NCI-H187 (cell line): Measurements from ENCODE around the gene KRTAP10-2.
A peak's percentile ranks its signal among the peaks of the same experiment; 100 is the strongest.
"Not testable (repeated sequence)": the region's sequence is repeated elsewhere in the genome, so short reads cannot be mapped to it uniquely, and the experiment has no call there.

Experiments used
- DNase-seq, 2 experiments: peaks; one replicate each; lab custom pipeline; 2025; lab: John Stamatoyannopoulos, UW

The KRTAP10-2 gene

DNA sequence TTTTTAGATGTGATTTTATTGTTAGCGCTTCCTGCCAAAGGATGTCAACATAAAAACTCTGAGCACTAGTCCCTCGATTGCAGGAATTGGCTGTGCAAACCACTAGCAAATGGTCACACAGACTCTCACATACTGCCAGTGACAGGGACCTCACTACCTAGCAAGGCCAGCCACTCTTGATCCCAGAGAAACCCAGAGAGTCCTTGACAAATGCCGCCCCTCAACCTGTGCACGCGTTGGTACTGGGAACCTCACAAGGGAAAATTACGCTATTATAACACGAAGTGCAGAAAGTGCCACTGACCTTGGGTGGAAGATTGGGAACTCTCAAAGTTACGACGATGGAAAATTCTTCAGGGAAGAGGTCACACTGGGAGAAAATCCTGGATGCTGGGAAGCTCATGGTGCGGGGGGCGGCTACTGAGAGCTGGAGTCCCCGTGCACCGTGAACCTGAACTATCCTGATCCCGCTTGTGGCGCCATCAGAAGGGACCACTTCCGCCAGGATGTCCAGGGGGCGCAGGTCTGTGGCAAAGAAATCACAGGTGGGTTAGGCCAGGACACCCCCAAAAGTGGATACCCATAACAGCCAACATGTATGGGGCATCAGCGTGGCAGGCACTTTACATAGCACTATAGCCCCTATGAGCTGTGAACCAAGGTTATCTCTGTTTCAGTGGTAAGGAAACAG, 16.3 kb upstream of the KRTAP10-2 start:
- no peak for DNase-seq

DNA sequence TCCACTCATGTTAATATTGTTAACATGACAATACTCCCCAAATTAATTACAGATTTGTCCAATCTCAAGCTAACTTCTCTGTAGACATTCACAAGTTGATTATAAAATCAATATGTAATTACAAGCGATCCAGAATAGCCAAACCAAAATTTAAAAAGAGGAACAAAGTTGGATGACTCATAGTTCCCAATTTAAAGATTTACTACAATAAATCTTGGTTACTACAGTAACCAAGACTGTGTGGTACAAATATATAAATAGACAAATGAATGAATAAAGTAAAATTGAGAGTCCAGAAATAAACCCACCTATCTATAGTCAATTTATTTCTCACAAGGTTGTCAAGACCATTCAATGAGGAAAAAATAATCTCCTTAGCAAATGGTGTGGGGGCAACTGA, 15.1 kb upstream of the KRTAP10-2 start:
- no peak for DNase-seq

DNA sequence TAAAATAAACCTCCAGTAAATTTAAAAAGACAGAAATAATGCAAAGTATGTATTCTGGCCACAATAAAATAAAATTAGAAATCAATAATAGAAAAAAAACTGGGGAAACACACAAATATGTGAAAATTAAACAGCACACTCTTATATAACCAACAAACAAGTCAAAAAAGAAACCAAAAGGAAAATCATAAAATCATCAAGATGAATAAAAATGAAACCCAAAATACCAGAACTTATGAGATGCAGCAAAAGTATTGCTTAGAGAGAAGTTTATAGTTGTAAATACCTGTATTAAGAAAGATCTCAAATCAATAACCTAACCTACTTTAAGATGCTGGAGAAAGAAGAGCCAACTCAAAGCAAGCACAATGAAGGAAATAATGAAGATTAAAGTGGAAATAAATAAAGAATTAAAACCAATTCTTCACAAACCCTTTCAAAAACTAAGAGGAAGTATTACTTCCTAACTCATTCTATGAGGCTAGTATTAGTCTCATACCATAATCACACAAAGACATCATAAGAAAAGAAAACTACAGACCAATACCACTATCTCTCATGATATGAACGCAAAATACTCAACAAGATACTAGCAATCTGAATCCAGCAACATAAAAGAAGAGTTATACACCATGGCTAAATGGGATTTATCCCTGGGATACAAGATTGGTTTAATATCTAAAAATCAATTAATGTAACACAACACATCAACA, 13.7 kb upstream of the KRTAP10-2 start:
- no peak for DNase-seq

DNA sequence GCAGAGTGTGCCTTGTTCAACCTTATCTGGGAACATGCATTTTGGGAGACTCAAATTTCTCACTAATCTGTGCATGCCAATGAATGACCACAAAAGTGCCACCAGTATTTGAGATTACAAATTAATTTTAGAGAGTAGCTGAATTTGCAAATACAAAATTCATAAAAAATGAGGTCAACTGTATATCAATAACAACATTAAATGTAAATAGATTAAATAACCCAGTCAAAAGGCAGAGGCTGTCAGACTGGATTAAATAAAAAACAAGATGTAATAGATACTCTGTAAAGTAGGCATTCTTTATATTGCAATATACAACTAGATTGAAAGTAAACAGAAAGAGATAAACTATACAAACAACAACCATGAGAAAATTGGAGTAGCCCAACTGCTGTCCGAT, 12.8 kb upstream of the KRTAP10-2 start:
- DNase-seq, result no peak

DNA sequence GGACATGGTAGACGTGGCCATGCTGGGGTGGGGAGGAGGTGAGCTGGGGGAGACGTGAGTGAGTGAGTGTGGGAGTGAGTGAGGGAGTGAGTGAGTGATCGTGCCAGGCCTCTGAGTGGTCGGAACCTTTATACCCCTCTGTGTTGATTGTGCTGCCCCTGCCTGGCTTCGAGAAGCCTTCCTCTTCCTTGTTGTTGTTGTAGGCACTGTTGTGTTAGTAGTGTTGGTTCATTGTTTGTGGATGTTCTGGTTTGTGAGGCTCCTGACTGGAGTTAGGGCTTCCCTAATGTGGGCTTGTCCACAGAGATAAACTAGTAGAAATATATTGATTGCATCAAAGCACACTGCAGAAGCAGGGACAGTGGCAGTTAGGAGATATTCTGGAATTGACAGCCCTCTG, 7.4 kb upstream of the KRTAP10-2 start, which contains the start of gene KRTAP10-3:
TSS of gene KRTAP10-3 (minus strand) at position 101 of the 400 bp plus-strand sequence. CDS start at position 21, 80 bp downstream.
- no peak for DNase-seq

DNA sequence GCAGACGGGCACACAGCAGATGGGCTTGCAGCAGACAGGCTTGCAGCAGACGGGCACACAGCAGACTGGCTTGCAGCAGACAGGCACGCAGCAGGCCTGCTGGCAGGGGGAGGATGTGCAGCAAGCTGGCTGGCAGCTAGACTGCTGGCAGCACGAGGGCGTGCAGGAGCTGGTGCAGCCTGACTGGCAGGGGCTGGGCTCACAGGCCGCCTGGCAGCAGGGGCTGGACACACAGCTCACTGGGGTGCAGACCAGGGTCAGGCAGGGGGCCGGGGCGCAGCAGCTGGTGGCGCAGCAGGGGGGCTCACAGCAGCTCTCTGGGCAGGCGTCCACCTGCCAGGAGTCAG, 7.0 kb upstream of the KRTAP10-2 start:
- DNase-seq, result not testable (repeated sequence)

DNA sequence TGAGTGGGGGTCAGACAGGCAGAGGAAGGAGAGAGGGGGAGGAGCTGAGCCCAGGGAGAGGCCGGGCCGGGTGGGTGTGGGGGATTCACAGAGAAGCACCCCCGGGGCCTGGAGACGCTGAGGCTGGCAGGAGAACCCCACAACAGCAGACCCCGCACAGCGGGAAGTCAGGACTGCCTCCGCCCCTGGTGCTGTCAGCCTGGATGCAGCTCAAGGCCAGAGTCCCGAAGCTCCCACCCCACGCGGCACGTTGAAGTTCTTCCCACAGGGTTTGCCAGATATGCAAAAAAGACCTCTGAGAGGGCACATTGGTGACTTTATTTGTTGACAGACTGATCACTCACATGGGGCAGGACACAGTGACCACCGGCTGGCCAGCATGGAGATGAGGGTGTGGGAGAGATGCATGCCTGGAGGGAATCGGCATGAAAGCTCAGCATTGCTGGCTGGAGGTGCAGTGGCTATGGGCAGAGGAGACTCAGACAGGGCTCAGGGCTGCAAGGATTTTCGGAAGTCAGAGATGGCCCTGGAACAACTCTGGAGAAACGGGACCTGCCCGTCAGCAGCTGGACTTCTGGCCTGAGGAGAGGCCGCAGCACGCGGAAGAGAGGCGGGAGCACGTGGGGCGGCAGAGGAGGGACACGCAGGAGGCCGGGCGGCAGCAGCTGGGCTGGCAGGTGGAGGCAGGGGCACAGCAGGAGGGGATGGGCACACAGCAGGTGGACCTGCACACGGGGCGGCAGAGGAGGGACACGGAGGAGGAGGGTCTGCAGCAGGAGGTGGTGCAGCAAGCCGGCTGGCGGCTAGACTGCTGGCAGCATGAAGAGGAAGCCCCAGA, 6.4 kb upstream of the KRTAP10-2 start:
- no peak for DNase-seq

DNA sequence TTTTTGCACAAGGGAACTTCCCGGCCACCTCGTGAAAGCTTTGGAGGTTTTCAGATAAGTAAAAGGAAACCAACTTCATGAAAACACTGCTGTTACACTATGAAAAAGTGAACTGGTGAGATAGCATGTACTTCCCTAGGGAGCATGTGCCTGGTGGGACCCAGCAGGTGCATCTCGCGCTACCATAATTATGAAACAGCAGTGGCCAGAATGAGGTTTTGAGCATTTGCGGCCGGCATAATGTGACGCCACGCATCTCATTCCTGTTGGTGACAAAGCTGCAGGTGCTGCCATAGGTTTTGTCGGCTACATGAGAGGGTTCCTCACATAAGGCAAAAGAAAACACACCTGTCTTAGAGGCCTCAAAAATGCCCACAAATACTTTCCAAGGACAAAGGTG, 5.6 kb upstream of the KRTAP10-2 start:
- peak in 1 of 2 experiments; percentile 18 for DNase-seq

DNA sequence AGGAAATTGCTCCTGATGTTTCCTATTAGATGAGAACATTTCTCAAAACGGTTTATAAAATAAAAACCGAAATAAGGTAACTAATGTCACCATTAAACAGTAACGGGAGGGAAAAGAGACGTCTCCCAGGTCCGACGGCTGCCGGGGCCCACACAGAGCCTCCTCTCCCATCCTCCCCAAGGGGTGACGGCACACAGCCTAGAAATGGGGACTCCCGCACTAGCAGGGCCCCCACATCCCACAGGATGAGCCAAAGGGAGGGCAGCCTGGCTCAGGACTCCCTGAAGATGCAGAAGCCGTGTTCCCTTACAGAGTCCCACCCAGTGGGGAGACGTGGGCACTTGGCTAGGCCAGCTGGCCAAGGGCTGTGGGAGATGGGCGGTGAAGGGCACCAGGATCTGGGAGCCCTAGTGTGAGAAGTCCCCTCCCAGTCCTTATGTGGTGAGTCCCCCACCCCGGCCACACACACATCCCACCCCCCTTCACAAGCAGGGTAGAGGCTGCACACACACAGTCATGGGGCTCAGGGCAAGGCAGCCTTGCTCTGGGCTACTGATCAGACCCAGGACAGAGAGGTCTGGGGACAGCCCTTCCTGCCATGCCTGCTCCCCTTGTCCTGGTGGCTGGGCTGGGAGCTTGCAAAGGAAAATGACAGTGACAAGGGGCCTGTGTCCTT, 4.0 kb upstream of the KRTAP10-2 start:
- DNase-seq, result no peak

DNA sequence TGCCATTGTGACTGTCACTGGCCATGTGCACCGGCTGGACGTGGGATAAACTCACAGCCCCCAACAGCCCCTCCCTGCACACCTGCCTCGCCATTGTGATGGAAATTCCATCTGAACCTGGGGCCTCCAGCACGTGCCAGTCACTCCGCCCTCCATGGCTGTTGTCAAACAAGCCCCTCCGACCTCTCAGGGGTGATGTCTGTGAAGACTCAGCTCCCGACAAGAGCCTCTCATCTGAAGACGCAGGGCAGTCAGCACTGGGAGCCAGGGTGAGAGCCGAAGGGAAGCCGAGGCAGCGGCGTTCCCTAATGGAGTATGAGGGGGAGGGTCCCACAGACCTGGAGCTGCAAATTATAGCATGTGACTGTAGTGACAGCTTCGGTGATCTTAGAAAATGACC, 1.4 kb upstream of the KRTAP10-2 start:
- DNase-seq, result no peak

DNA sequence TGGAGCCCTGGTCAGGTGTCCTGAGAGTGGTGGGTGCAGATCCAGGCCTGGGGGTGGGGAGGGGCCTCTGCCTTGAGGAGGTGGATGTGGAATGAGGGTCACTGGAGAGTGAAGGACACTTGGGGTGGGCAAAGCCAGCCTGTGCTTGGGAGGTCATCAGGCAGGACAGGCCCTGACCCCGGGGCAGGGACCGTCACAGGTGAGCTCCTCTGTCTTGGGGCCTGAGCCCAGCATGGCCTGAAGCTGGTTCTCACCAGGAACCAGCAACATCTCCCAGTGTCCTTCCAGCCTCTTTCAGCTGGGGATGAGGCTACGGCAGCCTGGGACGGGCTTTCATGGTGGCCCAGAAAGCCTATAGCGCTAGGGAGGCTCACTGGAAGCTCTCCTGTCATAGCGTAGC, 831 bp upstream of the KRTAP10-2 start:
- no peak for DNase-seq

DNA sequence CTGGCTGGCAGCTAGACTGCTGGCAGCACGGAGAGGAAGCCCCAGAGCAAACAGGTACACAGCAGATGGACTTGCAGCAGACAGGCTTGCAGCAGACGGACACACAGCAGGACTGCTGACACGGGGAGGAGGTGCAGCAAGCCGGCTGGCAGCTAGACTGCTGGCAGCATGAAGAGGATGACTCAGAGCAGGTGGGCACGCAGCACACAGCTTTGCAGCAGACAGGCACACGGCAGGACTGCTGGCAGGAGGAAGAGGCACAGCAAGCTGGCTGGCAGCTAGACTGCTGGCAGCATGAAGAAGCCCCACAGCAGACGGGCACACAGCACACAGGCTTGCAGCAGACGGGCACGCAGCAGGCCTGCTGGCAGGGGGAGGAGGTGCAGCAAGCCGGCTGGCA, 498 bp downstream of the KRTAP10-2 start:
- DNase-seq, result no peak

DNA sequence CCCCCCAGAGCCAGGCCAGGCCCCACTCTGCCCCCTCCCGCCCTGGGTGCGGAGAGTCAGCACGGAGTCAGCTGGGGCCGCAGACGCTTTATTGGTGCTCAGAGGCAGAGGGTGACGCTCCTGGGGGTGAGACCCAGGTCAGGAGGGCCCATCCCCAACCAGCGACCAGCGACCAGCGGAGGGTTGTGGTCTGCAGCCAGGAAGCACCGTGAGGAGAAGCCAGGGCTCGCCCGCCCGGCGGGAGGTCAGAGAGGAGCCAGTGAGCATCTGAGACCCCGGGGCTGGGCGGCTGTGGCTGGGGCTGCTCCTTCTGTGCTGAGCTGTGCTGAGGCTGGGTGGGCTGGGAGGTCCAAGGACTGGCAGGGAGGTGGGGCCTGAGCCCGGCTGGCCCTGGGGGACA, 1.0 kb downstream of the KRTAP10-2 start:
- DNase-seq, result not testable (repeated sequence)

DNA sequence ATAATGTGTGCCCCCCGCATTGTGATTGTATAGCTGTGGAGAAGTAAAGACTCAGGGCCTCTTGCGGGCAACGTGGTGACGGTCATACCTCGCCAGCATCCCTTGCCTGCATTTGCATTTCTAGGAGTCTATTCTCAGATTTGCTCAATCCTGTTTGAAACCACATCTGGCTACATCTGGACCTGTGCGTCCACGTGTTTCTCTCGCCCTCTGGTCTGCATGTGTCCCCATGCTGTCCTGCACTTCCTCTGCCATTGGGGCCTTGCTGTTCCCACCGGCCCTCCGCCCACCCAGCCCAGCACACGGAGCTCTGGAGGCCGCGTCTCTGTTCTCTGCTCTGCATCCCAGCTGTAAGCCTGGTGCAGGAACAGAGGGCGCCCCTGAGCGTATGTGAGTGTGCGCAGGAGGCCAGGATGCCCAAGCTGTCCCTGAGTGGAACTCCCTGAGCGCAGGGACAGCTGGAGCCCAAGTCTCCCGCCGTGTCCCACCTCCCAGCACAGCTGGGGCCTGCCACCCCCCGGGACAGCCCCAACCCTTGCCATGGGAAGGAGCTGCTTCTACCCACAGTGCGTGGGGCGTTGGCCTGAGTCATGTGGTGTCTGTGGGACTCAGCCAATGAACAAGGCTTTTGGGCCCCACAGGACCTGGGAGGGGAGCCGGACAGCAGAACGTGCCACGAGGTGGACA, 1.6 kb downstream of the KRTAP10-2 start:
- no peak for DNase-seq

DNA sequence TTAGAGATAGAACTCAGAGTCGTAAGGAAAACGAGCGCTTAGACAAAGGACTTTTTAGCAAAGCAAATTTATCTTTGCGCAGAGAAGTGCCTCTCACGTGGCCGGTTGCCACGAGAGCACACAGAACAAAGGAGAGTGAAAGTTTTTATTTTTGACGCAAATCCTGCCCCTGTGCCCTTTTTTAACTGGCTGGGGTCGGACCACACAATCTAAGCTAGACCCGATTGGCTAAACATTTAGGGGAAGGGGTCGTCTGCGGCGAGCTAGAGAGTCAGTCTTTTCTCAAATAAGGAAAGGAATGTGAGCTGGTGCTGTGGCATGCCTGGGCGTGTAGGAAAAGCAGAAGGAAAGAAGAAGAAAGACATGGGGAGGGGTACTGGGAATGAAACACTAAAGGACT, 2.4 kb downstream of the KRTAP10-2 start:
- DNase-seq, result no peak

DNA sequence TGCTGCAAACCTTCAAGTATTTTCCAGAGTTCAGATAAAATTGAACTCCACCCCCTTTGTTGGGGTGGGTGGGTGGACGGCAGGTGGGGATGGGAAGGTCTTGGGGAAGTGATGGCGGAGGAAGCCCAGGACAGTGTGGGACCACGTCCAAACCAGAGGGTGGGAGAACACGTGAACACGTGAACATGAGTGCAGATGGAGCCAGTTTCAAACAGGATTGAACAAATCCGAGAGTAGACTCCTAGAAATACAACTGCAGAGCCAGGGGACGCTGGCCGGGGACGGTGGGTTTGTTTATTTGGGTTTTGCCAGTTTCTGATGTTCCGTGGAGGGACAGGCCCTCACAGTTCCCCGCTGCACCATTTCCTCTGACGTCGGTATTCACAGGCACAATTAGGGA, 2.9 kb downstream of the KRTAP10-2 start:
- no peak for DNase-seq

DNA sequence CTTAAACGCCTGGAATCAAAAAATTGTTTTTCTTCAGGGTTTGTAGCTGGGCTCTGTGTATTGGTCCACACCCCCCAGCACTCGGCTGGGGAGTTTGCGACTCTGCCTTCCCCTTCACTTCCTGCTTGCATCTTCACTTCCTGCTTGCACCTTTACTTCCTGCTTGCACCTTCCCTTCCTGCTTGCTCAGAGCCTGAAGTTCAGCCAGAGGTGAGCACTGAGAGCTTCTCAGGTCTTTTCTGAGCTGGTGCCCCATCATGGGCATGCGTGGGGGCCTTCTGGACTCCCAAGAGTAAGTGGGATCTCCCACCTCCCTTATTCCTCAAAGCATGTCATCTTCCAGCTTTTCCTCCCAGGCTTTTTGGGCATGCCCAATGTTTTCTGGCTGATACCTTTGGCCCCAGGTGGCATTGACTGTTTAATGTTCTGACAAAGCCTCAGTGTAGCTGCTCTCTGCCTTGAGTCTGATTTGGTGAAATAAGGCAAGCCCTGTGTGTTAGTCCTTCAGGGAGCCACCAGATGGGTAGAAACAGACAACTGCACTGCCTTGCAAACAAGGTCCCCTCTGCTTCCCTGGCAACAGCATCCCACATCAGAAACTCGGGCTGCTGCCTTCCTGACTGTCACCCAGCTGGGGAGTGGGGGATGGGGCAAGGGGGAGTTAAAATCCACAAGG, 3.5 kb downstream of the KRTAP10-2 start:
- no peak for DNase-seq

DNA sequence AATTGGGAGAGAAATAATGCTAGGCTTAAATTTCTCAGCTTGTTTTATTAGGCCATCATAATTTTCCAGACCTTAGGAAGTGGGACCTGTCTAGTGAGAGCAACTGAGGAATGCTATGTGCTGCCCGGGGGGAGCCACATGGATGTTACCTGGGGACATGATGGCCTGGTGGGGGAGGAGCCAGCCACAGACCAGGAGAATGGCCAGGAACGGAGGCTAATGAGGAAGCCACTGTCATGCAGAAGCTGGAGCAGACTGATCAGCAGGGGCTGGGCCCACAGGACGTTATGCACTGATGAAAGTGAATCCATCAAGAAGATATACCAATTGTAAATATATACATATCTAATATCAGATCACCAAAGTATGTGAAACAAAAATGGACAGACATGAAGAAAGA, 6.7 kb downstream of the KRTAP10-2 start:
- no peak for DNase-seq

DNA sequence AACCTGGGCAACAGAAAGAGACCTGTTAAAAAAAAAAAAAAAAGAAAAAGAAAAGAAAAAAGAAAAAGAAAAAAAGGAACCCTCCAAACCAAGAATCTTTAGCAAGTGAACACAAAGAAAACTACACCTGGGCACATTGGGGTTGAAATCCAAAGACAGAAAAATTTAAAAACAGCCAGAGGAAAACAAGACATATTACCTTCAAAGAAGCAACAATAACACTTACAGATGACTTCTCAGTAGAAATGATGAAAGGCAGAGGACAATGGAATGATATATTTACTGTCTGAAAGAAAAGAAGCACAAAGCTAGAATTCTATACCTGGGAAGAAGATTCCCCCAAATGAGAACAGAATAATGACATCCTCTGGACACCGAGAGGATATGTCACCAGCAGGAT, 8.6 kb downstream of the KRTAP10-2 start:
- no peak for DNase-seq

DNA sequence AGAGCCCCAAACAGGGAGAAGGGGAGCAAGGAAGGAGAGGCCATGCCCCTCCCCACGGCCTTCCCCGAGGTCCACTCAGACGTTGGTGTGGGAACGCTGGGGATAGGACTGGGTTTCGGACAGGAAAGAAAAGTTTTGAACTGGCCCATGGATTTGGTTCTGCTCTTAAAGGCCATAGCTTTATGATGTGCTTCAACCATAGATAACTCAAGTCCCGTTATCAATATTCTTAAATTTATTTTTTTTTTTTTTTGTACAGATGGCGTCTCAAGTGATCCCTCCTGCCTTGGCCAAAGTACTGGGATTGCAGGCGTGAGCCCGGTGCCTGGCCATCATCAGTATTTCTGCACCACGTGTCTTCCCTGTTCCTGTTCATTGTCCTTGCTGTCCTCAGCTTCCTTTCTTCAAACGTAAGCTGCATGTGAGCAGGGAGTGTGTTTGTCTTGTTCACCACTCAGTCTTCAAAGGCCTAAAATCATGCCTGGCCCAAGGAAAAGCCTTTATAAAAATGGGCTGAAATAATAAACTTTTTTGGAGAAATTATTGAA, 10.5 kb downstream of the KRTAP10-2 start:
- DNase-seq, result no peak
